NT2/D1 (cell line): ENCODE results near the gene OR5H14.
"Not testable (repeated sequence)": the region's sequence is repeated elsewhere in the genome, so short reads cannot be mapped to it uniquely, and the experiment has no call there.

Experiments
- DNase-seq: peaks from one replicate; pipeline ENCODE4 v3.0.0-alpha.2; 2011; ENCODE audit warnings: low read depth, low spot score
- H3K27me3 ChIP-seq: 2 replicates; pipeline ENCODE4 v1.6.0; 2011; ENCODE audit warnings: mild to moderate bottlenecking; ENCODE audit not compliant: insufficient read length, insufficient read depth
- H3K36me3 ChIP-seq: 2 replicates; pipeline ENCODE4 v1.6.1; 2011; ENCODE audit warnings: mild to moderate bottlenecking, low read length, mixed read lengths; ENCODE audit not compliant: insufficient read depth, insufficient read length
- H3K4me1 ChIP-seq: 2 replicates; pipeline ENCODE4 v1.5.1; 2011; ENCODE audit not compliant: insufficient read depth, insufficient read length
- H3K4me3 ChIP-seq: 2 replicates; pipeline ENCODE4 v1.5.1; 2011; ENCODE audit warnings: low read depth; ENCODE audit not compliant: insufficient read length
- H3K9ac ChIP-seq: 2 replicates; pipeline ENCODE4 v1.6.0; 2011; ENCODE audit warnings: low read depth; ENCODE audit not compliant: insufficient read length
- H3K9me3 ChIP-seq: 2 replicates; pipeline ENCODE4 v1.5.1; 2011; ENCODE audit warnings: mild to moderate bottlenecking, low read length; ENCODE audit not compliant: insufficient read depth
- SUZ12 ChIP-seq: IDR thresholded peaks from 2 replicates; pipeline ENCODE4 v1.6.1; 2011; ENCODE audit not compliant: insufficient read length, insufficient read depth; ENCODE audit errors: extremely low read depth
- YY1 ChIP-seq: IDR thresholded peaks from 2 replicates; pipeline ENCODE4 v1.6.1; 2011; ENCODE audit not compliant: insufficient read length, insufficient read depth
- ZNF274 ChIP-seq: IDR thresholded peaks from 2 replicates; pipeline ENCODE4 v1.6.1; 2011; ENCODE audit warnings: mild to moderate bottlenecking, low read depth, low read length

The OR5H14 gene

DNA sequence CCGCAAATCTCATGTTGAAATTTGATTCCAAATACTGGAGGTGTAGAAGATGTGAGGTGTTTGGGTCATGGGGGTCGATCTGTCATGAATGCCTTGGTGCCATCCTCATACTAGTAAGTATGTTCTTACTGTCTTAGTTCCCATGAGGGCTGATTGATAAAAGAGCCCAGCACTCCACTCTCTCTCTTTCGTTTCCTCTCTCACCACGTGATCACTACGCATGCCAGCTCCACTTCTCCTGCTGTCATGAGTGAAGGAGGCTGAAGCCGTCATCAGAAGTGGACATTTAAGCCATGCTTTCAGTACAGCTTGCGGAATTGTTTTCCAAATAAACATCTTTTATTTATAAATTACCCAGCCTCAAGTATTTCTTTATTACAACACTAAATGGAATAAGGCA lies 25.3 kb downstream of the OR5H14 start:
- TF ChIP-seq YY1 (no peak), ZNF274 (no peak), SUZ12 (no peak)
- Histone ChIP-seq H3K4me1 (no peaks in the 10 kb centered on the region), H3K9me3 (peaks cover 18% of the 10 kb centered on the region; the same call in 1 of the 2 replicates), H3K36me3 (no peaks in the 10 kb centered on the region), H3K27me3 (no peaks in the 10 kb centered on the region), H3K4me3 (no peak overlapping the region), H3K9ac (no peak overlapping the region)
- no peak for DNase-seq

DNA sequence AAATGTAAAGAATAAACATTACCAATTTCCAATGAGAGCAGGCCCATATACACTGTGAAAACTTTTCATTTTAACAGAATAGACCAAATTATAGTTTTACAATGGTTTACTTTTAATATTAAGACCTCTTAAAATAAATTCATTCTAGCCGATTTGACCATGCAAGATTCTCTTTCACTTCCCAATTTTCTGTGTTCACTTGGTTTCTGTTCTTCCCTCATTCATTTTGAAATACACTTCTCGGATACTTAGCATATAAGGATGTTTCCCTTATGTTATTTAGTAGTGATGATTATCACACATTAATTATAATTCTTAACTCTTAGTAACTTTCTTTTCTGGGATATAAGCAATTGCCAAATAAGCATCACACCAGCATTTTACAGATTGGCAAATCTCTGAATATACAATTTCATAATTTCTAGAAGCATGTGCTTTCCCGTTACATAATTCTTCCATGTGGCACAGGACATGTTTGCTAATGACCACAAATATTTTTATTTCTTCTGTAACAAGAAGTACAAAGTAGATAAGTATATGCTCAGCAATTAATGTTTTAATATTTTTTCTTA lies 33.1 kb downstream of the OR5H14 start:
- H3K4me3 ChIP-seq = no peak overlapping the region
- DNase-seq = no peak
- 0 out of 2 replicates have a peak, but pooled peaks cover 5% of the 10 kb centered on the region for H3K9me3 ChIP-seq
- H3K36me3 ChIP-seq = no peaks in the 10 kb centered on the region
- no peak overlapping the region for H3K9ac ChIP-seq
- no peaks in the 10 kb centered on the region for H3K4me1 ChIP-seq
- H3K27me3 ChIP-seq = no peaks in the 10 kb centered on the region
- no peak for TF ChIP-seq SUZ12
- no peak for TF ChIP-seq YY1
- TF ChIP-seq ZNF274 = no peak

DNA sequence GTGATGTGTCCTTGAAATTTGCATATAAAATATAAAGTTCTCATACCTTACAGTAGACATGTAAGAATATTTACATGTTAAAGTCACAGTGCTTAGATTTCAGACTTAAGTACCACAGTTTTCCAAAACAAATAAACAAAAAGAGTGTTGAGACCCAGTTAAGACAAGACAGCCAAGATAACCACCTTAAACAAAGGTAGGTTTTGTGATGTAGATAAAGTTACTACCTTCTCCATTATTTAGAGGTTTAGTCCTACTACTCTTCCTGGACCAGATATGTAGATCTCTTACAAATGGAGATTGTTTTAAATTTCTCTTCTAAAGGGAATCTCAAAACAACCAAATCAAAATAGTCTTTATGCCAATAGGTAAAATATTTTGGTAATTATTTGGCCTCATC lies 34.9 kb downstream of the OR5H14 start:
- H3K9me3 ChIP-seq = 0 out of 2 replicates have a peak, but pooled peaks cover 5% of the 10 kb centered on the region
- H3K27me3 ChIP-seq = no peaks in the 10 kb centered on the region
- TF ChIP-seq YY1 (no peak), ZNF274 (no peak), SUZ12 (no peak)
- H3K9ac ChIP-seq = no peak overlapping the region
- H3K36me3 ChIP-seq = no peaks in the 10 kb centered on the region
- no peaks in the 10 kb centered on the region for H3K4me1 ChIP-seq
- H3K4me3 ChIP-seq = no peak overlapping the region
- peak; percentile 9 for DNase-seq

DNA sequence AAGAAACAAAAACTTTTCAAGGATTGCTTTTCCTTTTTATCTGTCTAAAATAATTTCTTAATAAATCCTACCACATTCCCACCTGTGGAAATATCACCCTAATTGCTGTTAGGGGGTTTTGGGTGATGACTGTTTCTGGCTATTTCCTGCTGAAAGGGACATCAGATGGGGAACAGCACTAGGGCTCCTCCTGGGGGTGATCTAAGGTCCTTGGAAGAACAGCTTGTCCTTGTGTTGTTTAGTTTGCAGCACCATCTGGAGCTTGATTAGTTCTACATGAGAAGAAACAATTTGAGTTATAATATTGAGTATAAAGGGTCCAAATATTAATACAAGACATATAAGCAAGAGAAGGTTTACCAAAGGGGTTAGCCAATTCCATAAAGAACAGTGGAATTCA lies 37.9 kb downstream of the OR5H14 start:
- Histone ChIP-seq H3K27me3 (no peaks in the 10 kb centered on the region), H3K4me3 (no peak overlapping the region), H3K4me1 (no peaks in the 10 kb centered on the region), H3K9me3 (peaks cover 11% of the 10 kb centered on the region; the same call in 1 of the 2 replicates), H3K36me3 (no peaks in the 10 kb centered on the region), H3K9ac (no peak overlapping the region)
- DNase-seq = peak; percentile 20
- no peak for TF ChIP-seq ZNF274
- TF ChIP-seq SUZ12 = no peak
- TF ChIP-seq YY1 = no peak

DNA sequence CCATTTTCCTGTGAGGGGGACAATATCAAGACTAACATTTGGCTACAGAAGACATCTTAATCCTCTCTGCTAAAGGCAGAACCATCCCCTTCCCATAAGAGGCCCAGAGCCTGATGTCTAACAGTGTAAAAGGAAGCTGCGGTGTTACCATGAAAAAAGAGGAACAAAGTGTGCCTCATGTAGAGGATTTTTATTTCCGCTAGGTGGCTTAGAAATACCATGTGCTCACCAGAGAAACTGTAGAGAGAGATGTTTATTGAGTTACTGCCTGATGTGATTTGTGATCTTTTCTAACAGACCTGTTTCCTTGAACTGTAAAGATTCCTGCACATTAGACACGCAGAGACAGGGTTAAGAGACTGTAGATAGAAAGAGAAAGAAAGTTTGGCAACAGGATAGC lies 41.3 kb downstream of the OR5H14 start:
- H3K4me1 ChIP-seq = no peaks in the 10 kb centered on the region
- TF ChIP-seq SUZ12 = no peak
- TF ChIP-seq ZNF274 = no peak
- no peak for TF ChIP-seq YY1
- no peak overlapping the region for H3K4me3 ChIP-seq
- no peaks in the 10 kb centered on the region for H3K36me3 ChIP-seq
- H3K9ac ChIP-seq = no peak overlapping the region
- DNase-seq = no peak
- no peaks in the 10 kb centered on the region for H3K27me3 ChIP-seq
- H3K9me3 ChIP-seq = peaks cover 36% of the 10 kb centered on the region

DNA sequence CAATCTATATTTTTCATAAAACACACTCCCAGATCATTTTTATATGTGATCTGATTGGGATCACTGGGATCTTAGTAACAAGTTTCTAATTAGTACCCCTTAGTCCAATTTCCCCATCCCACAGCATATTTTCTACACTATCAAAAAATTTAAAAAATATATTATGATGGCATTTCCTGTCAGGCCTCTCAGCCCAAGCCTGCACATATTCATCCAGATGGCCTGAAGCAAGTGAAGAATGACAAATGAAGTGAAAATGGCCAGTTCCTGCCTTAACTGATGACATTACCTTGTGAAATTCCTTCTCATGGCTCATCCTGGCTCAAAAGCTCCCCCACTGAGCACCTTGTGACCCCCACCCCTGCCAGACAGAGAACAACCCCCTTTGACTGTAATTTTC lies 43.6 kb downstream of the OR5H14 start:
- peaks cover 43% of the 10 kb centered on the region for H3K9me3 ChIP-seq
- H3K36me3 ChIP-seq, H3K4me3 ChIP-seq, H3K27me3 ChIP-seq, H3K9ac ChIP-seq, H3K4me1 ChIP-seq, DNase-seq: not testable (repeated sequence)

DNA sequence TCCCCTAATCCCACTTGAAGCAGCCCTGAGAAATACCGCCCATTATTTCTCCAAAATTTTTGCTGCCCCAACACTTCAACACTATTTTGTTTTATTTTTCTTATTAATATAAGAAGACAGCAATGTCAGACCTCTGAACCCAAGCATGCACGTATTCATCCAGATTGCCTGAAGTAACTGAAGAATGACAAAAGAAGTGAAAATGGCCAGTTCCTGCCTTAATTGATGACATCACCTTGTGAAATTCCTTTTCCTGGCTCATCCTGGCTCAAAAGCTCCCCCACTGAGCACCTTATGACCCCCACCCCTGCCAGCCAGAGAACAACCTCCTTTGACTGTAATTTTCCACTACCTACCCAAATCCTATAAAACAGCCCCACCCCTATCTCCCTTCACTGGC lies 49.0 kb downstream of the OR5H14 start:
- peaks cover 38% of the 10 kb centered on the region for H3K9me3 ChIP-seq
- H3K9ac ChIP-seq, H3K27me3 ChIP-seq, H3K36me3 ChIP-seq, H3K4me1 ChIP-seq, DNase-seq, H3K4me3 ChIP-seq: not testable (repeated sequence)

DNA sequence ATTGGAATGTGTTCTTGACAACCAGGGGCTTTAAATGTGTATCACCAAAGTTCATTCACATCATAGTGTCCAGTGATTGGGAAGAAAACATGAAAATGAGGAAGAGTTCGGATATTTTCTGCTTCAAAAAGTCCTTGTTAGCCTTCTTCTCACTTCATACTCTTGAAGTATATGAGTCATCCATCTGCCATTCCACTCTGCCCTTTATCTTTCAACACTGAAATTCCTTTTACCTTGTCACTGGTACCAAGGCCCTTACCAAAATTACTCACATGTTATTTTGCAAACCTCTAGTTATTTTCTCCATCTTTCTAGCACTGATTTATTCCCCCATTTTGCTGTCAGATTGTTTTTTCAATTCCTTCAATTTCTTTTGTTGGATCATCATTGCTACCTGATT lies 51.7 kb downstream of the OR5H14 start:
- Histone ChIP-seq H3K9me3 (peaks cover 18% of the 10 kb centered on the region), H3K9ac (no peak overlapping the region), H3K4me1 (no peaks in the 10 kb centered on the region), H3K4me3 (no peak overlapping the region), H3K36me3 (no peaks in the 10 kb centered on the region), H3K27me3 (no peaks in the 10 kb centered on the region)
- TF ChIP-seq YY1 (no peak), SUZ12 (no peak), ZNF274 (no peak)
- DNase-seq = no peak
